WERI-Rb-1 (cell line): Measurements from ENCODE around the gene SNRPF.

Experiments
- DNase-seq: peaks from one replicate; pipeline ENCODE4 v3.0.0-alpha.2; 2020
- H3K27ac ChIP-seq: fragments of 250-450 bp; sonication (Bioruptor Pico); 2 replicates; pipeline ENCODE4 v1.5.1; 2020; ENCODE audit warnings: mild to moderate bottlenecking, moderate library complexity
- H3K27me3 ChIP-seq: fragments of 250-450 bp; sonication (Bioruptor Pico); 2 replicates; pipeline ENCODE4 v1.5.1; 2021; ENCODE audit warnings: mild to moderate bottlenecking, low read depth, moderate library complexity; ENCODE audit not compliant: insufficient read depth, severe bottlenecking
- H3K36me3 ChIP-seq: fragments of 250-450 bp; sonication (Bioruptor Pico); 2 replicates; pipeline ENCODE4 v1.5.1; 2020; ENCODE audit warnings: mild to moderate bottlenecking, moderate library complexity
- H3K4me3 ChIP-seq: 2 replicates; pipeline ENCODE4 v1.5.1; 2011; ENCODE audit warnings: low read depth, mild to moderate bottlenecking, control low read depth, low read length
- H3K9me3 ChIP-seq: fragments of 250-450 bp; sonication (Bioruptor Pico); 2 replicates; pipeline ENCODE4 v1.5.1; 2021; ENCODE audit warnings: mild to moderate bottlenecking, moderate library complexity; ENCODE audit not compliant: severe bottlenecking
- TF ChIP-seq, protein P1 (sequence below): IDR thresholded peaks from 2 replicates; pipeline ENCODE4 v1.5.1; 2011; ENCODE audit warnings: low read depth, mild to moderate bottlenecking, control low read depth, inconsistent platforms, low read length

The SNRPF gene

DNA sequence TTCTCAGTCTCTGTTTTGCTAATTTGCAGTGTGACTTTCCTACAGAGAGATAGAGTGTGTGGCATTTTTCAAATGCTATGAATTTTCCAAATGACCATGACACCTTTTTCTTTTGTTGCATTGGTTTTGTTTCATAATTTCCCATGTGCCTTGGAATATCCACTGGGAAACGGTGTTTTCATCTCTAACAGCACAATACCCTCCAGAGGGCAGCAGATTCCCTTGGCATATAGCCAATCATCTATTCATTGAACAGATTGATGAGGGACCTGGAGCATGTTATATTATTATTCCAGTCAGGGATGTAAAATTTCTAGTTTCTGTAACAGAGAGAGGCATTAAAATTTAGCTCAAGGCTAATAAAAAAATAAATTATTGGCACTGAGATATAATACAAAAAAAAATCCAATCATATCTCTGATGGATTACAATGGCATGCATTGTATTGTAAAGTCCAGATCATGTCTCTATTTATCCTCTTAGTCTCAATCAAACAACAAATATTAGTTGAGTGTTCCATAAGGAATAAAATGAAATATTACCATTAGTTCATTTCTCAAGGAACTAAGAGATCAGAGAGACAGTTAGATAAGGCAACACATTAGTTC is 38.6 kb upstream of the SNRPF start:
- Histone ChIP-seq H3K36me3 (no peaks in the 10 kb centered on the region), H3K9me3 (no peaks in the 10 kb centered on the region), H3K27ac (no peak overlapping the region), H3K4me3 (no peak overlapping the region), H3K27me3 (no peaks in the 10 kb centered on the region)
- peak; percentile 57 for DNase-seq
- TF ChIP-seq, protein P1, sequence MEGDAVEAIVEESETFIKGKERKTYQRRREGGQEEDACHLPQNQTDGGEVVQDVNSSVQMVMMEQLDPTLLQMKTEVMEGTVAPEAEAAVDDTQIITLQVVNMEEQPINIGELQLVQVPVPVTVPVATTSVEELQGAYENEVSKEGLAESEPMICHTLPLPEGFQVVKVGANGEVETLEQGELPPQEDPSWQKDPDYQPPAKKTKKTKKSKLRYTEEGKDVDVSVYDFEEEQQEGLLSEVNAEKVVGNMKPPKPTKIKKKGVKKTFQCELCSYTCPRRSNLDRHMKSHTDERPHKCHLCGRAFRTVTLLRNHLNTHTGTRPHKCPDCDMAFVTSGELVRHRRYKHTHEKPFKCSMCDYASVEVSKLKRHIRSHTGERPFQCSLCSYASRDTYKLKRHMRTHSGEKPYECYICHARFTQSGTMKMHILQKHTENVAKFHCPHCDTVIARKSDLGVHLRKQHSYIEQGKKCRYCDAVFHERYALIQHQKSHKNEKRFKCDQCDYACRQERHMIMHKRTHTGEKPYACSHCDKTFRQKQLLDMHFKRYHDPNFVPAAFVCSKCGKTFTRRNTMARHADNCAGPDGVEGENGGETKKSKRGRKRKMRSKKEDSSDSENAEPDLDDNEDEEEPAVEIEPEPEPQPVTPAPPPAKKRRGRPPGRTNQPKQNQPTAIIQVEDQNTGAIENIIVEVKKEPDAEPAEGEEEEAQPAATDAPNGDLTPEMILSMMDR: peak; percentile 54; the same call in 1 of the 2 replicates

DNA sequence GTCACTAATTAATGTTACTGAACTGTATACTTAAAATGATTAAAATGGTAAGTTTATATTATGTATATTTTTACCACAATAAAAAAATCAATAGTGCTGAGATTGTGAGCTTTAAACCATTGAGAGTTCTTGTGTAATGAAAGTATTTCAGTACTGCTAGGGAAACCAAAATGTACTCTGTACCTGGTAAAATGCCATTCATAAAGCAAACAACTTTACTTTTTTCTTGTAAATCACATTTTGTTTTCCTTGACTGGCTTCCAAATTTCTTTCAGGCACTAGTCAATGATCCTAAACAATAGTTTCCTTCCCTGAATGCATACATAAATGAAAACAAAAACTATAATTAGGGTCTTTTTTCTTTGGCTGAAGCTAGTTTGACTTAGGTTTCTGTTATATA is 29.4 kb upstream of the SNRPF start:
- H3K4me3 ChIP-seq: no peak overlapping the region
- H3K9me3 ChIP-seq: no peaks in the 10 kb centered on the region
- no peak for DNase-seq
- TF ChIP-seq, protein P1: no peak
- H3K27me3 ChIP-seq: no peaks in the 10 kb centered on the region
- no peak overlapping the region for H3K27ac ChIP-seq
- H3K36me3 ChIP-seq: no peaks in the 10 kb centered on the region

DNA sequence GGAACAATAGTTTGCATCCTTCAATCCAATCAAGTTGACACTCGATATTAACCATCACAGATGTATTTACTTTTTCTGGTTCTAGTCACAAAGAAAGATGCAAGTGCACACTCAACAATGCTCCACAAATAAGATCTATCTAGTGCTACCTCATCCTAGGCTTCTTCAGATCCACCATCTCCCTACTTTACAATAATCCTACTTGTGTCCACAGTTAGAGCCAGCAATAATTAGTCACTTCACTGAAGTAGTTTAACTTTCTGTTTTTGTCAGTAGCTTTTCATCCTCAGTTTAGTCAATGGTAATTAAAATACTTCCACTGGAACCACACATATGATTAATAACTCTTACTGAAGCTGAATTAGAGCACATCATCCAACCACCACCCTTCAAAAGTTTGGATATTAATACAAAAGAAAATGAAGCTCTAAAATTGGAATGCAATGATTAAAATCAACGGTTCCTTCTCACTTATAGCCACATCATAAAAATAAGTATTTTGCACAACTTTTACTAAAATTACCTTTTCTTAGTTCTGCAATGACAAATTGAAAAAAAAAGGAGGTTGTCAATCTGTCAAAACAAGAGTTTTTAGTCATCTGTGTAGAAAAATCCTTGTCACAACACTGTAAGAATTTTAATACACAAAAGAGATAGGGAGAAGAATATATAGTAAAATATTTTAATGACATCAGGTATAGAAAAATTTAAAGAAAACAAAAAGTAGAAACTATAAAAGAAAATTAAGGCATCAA is 28.2 kb upstream of the SNRPF start:
- no peaks in the 10 kb centered on the region for H3K9me3 ChIP-seq
- H3K4me3 ChIP-seq: no peak overlapping the region
- no peak for DNase-seq
- H3K27ac ChIP-seq: no peak overlapping the region
- no peaks in the 10 kb centered on the region for H3K36me3 ChIP-seq
- no peaks in the 10 kb centered on the region for H3K27me3 ChIP-seq
- TF ChIP-seq, protein P1: no peak

DNA sequence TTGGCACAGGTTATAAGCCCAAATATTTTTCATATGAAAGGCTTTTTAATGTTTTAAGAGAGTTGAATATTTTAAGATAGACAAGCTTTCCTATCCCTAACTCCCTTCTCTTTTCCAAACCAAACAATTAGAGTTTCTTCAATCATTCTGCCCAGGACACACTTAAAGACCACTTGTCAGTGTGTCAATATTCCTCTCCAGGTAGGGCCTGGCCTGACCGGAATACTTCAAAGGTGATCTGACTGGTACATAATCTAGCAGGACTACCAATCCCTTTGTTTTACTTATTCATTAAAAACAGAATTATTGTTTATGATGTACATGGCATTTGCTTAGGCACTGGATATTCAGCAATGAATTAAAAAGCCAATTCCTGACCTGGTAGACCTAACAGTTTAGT is 24.2 kb upstream of the SNRPF start:
- no peak for DNase-seq
- no peak overlapping the region for H3K4me3 ChIP-seq
- no peaks in the 10 kb centered on the region for H3K27me3 ChIP-seq
- no peaks in the 10 kb centered on the region for H3K9me3 ChIP-seq
- TF ChIP-seq, protein P1: no peak
- H3K36me3 ChIP-seq: no peaks in the 10 kb centered on the region
- no peak overlapping the region for H3K27ac ChIP-seq

DNA sequence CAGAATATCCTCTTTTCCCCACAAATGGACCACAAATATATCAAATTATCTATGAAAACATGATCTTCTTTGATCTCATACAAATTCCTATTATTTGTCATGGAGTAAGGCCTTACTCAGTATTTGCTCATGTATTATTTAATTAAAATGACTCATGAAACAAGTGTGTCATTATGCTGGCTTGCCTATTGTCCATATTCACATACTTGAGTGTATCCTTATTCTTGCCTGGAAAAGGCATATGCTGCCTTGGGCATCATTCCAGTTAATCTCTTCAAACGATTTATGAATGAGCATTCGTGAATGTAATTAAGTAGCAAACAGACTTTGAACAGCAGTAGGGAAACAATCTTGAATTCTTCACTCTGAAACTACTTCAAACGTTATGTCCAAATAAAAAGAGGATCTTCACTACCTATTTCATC is 22.6 kb upstream of the SNRPF start:
- H3K27ac ChIP-seq: no peak overlapping the region
- H3K9me3 ChIP-seq: no peaks in the 10 kb centered on the region
- no peak overlapping the region for H3K4me3 ChIP-seq
- TF ChIP-seq, protein P1: no peak
- DNase-seq: no peak
- no peaks in the 10 kb centered on the region for H3K27me3 ChIP-seq
- no peaks in the 10 kb centered on the region for H3K36me3 ChIP-seq
